HuH-7.5 (cell line): ENCODE data around the gene PPP1R3E.
A peak's percentile ranks its signal among the peaks of the same experiment; 100 is the strongest.
"Not testable (repeated sequence)": the region's sequence is repeated elsewhere in the genome, so short reads cannot be mapped to it uniquely, and the experiment has no call there.

Experiments used
- DNase-seq: peaks from one replicate; pipeline ENCODE4 v3.0.0; 2011; ENCODE audit warnings: low spot score

PPP1R3E gene

DNA sequence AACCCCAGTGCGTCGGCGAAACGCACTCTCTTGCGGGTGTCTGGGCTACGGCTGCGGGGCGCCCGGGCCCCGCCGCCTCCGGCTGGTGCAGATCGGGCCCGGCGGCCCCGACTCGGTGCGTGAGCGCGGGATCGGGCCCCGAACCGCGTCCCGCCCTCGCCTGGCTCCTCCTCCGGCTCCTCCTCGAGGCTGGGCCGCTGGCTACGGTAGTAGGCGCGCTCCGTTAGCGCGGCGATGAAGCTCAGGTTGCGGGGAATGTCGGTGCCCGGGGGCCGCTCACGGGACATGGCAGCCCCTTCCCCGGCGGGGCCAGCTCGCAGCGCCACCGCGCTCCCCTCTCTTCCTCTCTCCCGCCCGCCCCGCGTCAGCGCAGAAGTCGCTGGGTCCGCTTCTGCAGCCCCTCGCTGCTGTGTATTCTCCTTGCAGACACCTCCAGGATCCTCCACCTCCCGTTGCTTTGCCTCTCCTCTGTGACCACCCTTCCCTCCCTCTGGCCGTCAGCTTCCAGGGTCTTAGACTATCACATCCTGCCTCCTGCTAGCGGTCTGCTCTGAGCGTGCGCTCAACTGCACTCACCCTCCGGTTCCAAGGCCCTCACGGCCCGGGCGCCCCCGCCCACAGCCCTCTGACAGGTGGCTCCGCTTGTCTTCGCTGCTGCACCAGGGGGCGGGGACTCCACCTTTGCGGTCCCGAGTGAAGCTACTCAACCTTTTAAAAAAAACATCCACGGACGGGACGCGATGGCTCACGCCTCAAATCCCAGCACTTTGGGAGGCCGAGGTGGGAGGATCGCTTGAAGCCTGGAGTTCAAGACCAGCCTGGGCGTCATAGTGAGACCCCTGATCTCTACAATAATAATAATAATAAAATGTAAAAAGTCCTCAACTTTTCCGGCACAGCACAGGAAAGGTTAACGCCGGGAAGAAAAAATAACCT lies at the start of gene PPP1R3E:
Gene PPP1R3E, minus strand, starts transcription at position 570 of the 936 bp plus-strand sequence. Its CDS starts 283 bp downstream, at position 287.
- DNase-seq, result no peak

GRCh38 chr14:23351681-23352505 lies 49.2 kb upstream of the PPP1R3E start:
- DNase-seq, result no peak

DNA sequence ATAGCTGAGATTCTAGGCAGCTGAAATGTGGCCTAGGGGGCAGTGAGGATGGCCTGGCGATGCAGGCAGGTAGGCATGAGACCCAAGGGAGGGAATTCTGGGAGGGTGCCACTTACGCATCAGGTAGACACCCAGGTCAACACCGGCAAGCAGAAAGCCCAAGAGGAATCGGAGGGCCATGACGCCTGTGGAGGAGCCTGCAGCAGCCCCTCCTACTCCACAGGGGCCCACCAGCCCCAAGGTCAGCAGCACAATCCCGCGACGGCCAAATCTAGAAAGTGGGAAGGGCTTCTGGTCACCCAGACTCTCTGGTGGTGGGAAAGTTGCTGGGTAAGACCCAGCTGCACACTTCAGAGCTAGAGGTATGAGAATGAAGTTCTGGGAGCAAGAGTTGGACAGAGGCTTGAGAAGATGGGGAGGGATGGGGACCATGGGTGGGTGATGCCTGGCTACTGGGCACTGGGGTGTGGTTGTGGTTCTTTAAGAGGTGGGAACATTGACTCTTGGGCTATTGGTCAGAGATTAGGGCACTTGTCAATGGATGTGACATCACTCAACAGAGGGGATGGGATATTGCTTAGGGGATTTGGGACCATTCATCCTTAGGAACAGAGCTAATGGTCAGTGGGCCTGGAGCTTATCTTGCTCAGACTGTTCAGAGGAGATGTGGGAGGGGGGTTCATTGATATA lies 46.6 kb upstream of the PPP1R3E start:
- DNase-seq, result no peak

GRCh38 chr14:23348297-23348655 lies 45.6 kb upstream of the PPP1R3E start:
- no peak for DNase-seq

DNA sequence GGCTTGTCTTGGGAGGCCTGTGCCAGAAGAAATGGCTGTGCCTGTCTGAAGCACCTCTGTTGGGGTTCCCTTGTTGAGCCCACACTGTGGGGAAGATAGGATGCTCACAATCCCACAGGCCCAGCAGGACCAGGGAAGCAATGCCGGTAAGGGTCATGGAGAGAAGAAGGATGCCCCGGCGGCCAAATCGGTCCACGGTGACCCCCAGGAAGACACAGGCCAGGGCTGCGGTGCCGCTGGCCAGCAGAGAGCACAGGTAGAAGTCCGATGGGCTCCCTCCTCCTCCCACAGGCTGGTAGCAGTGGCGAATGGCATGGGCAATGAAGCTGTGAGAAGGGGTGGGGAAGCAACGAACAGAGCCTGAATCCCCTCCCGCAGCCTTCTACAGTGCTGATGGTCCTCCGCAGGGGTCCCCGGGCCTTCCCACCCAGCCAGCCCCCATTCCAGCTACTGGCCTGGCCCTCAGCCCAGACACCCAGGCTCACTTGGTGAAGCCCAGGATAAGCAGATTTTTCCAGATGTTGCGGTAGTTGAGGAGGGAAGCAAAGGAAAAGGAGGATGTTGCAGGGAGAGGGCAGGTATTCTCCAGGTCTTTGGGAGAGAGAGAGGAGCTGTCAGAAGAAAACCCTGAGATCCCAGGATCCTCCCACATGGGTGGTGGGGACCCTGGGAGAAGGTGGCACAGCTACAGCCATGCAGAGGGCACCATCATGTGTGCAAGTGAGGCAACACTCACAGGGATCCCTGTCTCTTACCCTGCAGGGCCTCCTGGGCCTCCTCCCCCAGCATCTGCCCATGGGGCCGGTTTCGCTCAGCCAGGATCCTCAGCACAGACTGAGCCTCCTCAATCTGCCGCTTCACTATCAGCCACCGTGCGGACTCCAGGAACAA lies 45.0 kb upstream of the PPP1R3E start:
- DNase-seq, result no peak

DNA sequence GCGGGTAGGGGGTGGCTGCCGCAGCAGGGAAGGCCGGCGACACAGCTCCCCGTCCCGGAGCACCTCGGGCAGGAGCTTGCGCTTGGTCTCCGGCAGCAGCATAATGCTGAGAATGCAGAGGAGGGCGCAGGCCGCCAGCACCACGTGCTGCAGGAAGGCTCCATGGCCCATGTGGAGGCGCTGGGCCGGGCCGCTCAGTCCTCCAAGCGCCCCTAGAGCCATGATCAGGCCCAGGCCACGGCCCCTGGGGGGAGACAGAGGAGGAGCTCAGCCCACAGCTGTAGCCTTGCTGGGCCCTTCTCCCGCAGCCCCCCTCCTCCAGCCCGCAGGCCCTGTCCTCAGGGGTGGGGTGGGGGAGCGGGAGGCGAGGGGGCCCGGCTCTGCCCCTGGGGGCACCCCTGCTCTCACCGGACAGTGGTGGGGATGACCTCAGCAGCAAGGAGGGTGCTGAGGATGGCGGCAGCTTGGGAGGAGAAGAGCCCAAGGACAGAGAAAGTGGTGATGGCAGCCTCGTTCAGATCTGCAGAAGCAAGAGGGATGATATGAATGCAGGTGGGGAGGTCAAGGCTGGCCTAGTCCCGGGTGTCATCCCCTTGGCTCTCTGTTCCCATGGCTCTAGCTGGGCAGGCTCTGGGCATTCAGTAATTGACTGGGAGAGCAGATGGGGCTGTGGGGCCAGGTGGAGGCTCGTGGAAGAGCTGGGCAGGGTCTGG lies 44.2 kb upstream of the PPP1R3E start:
- no peak for DNase-seq

GRCh38 chr14:23345987-23346692 lies 43.5 kb upstream of the PPP1R3E start:
- DNase-seq, result no peak

DNA sequence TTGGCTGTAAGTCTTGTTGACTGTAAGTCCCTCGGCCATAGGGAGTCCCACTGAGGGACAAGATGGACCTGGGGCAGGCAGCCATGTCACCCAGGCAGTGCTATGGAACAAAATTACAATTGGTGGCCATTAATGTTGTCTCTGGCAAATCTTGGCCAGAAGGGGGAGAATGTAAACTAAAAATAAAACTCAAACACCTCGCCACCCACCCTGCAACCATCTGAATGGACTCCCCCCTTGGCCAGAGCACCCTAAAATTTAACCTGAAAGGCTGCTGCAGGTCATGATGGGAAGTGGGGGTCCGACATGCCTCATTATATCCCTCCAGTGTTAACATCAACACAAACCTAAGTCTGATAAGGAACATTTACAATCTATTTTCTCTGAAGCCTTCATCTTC lies 41.8 kb upstream of the PPP1R3E start:
- no peak for DNase-seq

DNA sequence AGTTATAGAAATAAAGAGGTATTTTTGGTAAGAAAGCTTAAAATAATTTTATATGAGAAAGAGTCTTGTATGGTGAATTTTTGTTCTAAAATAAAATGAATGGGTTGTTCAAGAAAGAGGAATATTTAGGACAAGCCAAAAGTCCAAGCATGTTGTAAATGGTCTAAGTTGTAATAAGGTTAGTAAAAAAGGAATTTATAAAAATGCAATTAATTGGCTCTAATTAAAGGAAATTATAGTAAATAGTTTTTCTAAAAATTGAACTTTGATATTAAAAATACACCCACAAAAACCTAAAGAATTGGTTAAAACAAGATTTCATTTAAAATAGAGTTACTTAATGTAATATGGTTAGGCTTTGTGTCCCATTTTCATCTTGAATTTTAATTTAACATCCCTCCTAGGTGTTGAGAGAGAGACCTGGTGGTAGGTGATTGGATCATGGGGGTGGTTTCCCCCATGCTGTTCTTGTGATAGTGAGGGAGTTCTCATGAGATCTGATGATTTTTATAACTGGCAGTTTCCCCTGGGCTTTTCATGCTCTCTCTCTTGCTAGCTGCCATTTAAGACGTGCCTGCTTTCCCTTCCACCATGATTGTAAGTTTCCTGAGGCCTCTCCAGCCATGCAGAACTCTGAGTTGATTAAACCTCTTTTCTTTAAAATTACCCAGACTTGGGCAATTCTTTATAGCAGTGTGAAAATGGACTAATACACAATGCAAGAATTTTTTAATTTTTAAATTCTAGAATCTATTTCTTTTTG lies 37.0 kb upstream of the PPP1R3E start:
- no peak for DNase-seq

- no peak for DNase-seq
Observed at GRCh38 chr14:23335623-23336022, 33.0 kb upstream of the PPP1R3E start.

GRCh38 chr14:23327947-23328744 lies 25.5 kb upstream of the PPP1R3E start:
- DNase-seq, result peak; percentile 74

DNA sequence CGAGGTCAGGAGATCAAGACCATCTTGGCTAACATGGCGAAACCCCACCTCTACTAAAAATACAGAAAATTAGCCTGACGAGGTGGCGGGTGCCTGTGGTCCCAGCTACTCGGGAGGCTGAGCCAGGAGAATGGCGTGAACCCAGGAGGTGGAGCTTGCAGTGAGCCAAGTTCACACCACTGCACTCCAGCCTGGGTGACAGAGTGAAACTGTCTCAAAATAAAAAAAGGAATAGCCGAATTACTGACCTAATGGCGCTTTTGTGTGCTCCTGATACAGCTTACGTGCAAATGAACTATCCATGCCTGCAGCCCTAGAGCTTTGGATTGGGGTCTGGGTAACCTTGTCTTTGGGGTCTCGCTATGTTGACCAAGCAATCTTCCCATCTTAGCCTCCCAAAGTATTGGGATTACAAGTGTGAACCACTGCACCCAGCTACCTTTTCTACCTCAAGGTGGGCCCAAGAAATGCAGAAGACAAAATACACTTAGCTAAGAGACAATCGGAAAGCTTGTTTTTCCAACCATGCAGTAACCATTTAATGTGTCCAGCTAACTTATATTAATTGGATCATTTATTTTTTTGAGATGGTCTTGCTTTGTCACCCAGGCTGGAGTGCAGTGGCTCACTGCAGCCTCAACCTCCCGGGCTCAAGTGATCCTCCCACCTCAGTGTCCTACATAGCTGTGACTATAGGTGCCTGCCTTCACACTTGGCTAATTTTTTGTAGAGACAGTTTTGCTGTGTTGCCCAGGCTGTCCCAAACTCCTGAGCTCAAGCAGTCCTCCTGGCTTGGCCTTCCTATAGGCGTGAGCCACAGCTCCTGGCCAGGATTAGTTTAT lies 24.1 kb upstream of the PPP1R3E start:
- DNase-seq, result no peak

GRCh38 chr14:23325746-23326145 lies 23.1 kb upstream of the PPP1R3E start:
- not testable (repeated sequence) for DNase-seq

DNA sequence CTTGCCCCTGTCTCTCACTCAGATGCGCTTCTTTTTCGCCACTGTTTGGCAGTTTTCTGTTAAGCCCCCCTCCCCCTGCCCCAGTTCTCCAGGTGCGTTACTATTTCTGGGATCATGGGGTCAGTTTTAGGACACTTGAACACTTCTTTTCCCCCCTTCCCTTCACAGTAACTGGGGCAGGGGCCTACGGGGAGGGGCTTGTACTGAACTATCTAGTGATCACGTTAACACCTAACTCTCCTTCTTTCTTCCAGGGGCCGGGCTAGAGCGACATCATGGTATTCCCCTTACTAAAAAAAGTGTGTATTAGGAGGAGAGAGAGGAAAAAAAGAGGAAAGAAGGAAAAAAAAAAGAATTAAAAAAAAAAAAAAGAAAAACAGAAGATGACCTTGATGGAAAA lies 22.3 kb upstream of the PPP1R3E start:
- DNase-seq, result no peak

- no peak for DNase-seq
Observed at GRCh38 chr14:23324455-23324846, 21.8 kb upstream of the PPP1R3E start.

GRCh38 chr14:23323838-23324454 lies 21.3 kb upstream of the PPP1R3E start:
- no peak for DNase-seq
